ENCODE data around the gene PGBD5. TPM values are rescaled to one million over a fixed set of nuclear protein-coding genes. Genes with fewer than 3 reads are reported as not detected.
A peak's percentile ranks its signal among the peaks of the same experiment; 100 is the strongest.

The PGBD5 gene
- total and polyA plus RNA-seq, 2 experiments from 2014 or later = 0.40 to 1.2 TPM

- Histone ChIP-seq H3K4me1 (ENCODE audit: low read depth) (no peaks in the 10 kb centered on the region), H3K27ac (no peak overlapping the region), H3K4me3 (no peak overlapping the region), H3K27me3 (no peaks in the 10 kb centered on the region), H3K9me3 (ENCODE audit: low read depth) (no peaks in the 10 kb centered on the region), H3K36me3 (no peaks in the 10 kb centered on the region)
- DNase-seq (ENCODE audit: low read depth in 1 of 2, low spot score in 1 of 2) = no peak
- TF ChIP-seq CTCF (IDR thresholded peaks at IDR 0.05; ENCODE audit: low read depth, low read length) = no peak
These were observed 73.6 kb downstream of the PGBD5 start for GRCh38 chr1:230352537-230352936.

GRCh38 chr1:230351983-230352382 is 74.1 kb downstream of the PGBD5 start:
- Histone ChIP-seq H3K27ac (no peak overlapping the region), H3K27me3 (no peaks in the 10 kb centered on the region), H3K4me3 (no peak overlapping the region), H3K4me1 (ENCODE audit: low read depth) (no peaks in the 10 kb centered on the region), H3K36me3 (no peaks in the 10 kb centered on the region), H3K9me3 (ENCODE audit: low read depth) (no peaks in the 10 kb centered on the region)
- TF ChIP-seq CTCF (IDR thresholded peaks at IDR 0.05; ENCODE audit: low read depth, low read length) = no peak
- no peak for DNase-seq (ENCODE audit: low read depth in 1 of 2, low spot score in 1 of 2)

GRCh38 chr1:230351514-230351913 is 74.6 kb downstream of the PGBD5 start:
- Histone ChIP-seq H3K4me3 (no peak overlapping the region), H3K9me3 (ENCODE audit: low read depth) (no peaks in the 10 kb centered on the region), H3K27ac (no peak overlapping the region), H3K4me1 (ENCODE audit: low read depth) (no peaks in the 10 kb centered on the region), H3K27me3 (no peaks in the 10 kb centered on the region), H3K36me3 (no peaks in the 10 kb centered on the region)
- no peak for TF ChIP-seq CTCF (IDR thresholded peaks at IDR 0.05; ENCODE audit: low read depth, low read length)
- DNase-seq (ENCODE audit: low read depth in 1 of 2, low spot score in 1 of 2) = no peak

GRCh38 chr1:230350208-230350921 is 75.8 kb downstream of the PGBD5 start:
- no peaks in the 10 kb centered on the region for H3K36me3 ChIP-seq
- peak in 1 of 2 donors; percentile 13 for DNase-seq (ENCODE audit: low read depth in 1 of 2, low spot score in 1 of 2)
- H3K4me3 ChIP-seq = no peak overlapping the region
- H3K4me1 ChIP-seq (ENCODE audit: low read depth) = no peaks in the 10 kb centered on the region
- TF ChIP-seq CTCF (IDR thresholded peaks at IDR 0.05; ENCODE audit: low read depth, low read length) = no peak
- H3K27me3 ChIP-seq = no peaks in the 10 kb centered on the region
- no peaks in the 10 kb centered on the region for H3K9me3 ChIP-seq (ENCODE audit: low read depth)
- no peak overlapping the region for H3K27ac ChIP-seq

GRCh38 chr1:230349020-230349393 is 77.1 kb downstream of the PGBD5 start:
- H3K4me3 ChIP-seq = no peak overlapping the region
- H3K36me3 ChIP-seq = no peaks in the 10 kb centered on the region
- no peaks in the 10 kb centered on the region for H3K9me3 ChIP-seq (ENCODE audit: low read depth)
- no peaks in the 10 kb centered on the region for H3K4me1 ChIP-seq (ENCODE audit: low read depth)
- no peak for DNase-seq (ENCODE audit: low read depth in 1 of 2, low spot score in 1 of 2)
- no peaks in the 10 kb centered on the region for H3K27me3 ChIP-seq
- no peak overlapping the region for H3K27ac ChIP-seq
- no peak for TF ChIP-seq CTCF (IDR thresholded peaks at IDR 0.05; ENCODE audit: low read depth, low read length)
